Measurements from ENCODE around the gene PLEKHN1.
A peak's percentile ranks its signal among the peaks of the same experiment; 100 is the strongest.

PLEKHN1 gene

GRCh38 chr1:920010-920409 is 46.3 kb upstream of the PLEKHN1 start:
- no peak overlapping the region for H3K4me3 ChIP-seq (ENCODE audit: low read length)
- DNase-seq (ENCODE audit: low read depth): no peak
- no peak for TF ChIP-seq CTCF (IDR thresholded peaks at IDR 0.05; ENCODE audit: insufficient read depth, low read depth, low read length, missing control alignments)

- no peak overlapping the region for H3K4me3 ChIP-seq (ENCODE audit: low read length)
- no peak for DNase-seq (ENCODE audit: low read depth)
- TF ChIP-seq CTCF (IDR thresholded peaks at IDR 0.05; ENCODE audit: insufficient read depth, low read depth, low read length, missing control alignments): no peak
These were observed 45.8 kb upstream of the PLEKHN1 start for GRCh38 chr1:920521-920920.

- peak; percentile 72 for DNase-seq (ENCODE audit: low read depth)
- peak; percentile 44 for TF ChIP-seq CTCF (IDR thresholded peaks at IDR 0.05; ENCODE audit: insufficient read depth, low read depth, low read length, missing control alignments)
- H3K4me3 ChIP-seq (ENCODE audit: low read length): no peak overlapping the region
These were observed 45.1 kb upstream of the PLEKHN1 start for GRCh38 chr1:921011-921837.

GRCh38 chr1:923131-923990 is 42.9 kb upstream of the PLEKHN1 start, which contains the start of gene SAMD11:
TSS of gene SAMD11 (plus strand) at chr1:923923. CDS start at chr1:924432, 509 bp downstream.
- no peak for TF ChIP-seq CTCF (IDR thresholded peaks at IDR 0.05; ENCODE audit: insufficient read depth, low read depth, low read length, missing control alignments)
- H3K4me3 ChIP-seq (ENCODE audit: low read length): peak within 1 kb of the TSS; percentile 14
- DNase-seq (ENCODE audit: low read depth): peak; percentile 87

GRCh38 chr1:923991-924655 is 42.2 kb upstream of the PLEKHN1 start:
- H3K4me3 ChIP-seq (ENCODE audit: low read length): no peak overlapping the region
- TF ChIP-seq CTCF (IDR thresholded peaks at IDR 0.05; ENCODE audit: insufficient read depth, low read depth, low read length, missing control alignments): no peak
- DNase-seq (ENCODE audit: low read depth): no peak

GRCh38 chr1:924656-925560 is 41.4 kb upstream of the PLEKHN1 start:
- H3K4me3 ChIP-seq (ENCODE audit: low read length): peak overlapping the region; percentile 14
- DNase-seq (ENCODE audit: low read depth): peak; percentile 47
- TF ChIP-seq CTCF (IDR thresholded peaks at IDR 0.05; ENCODE audit: insufficient read depth, low read depth, low read length, missing control alignments): no peak
